AG09309 (cell line): ENCODE results near the gene GLTP.

Source experiments
- DNase-seq: peaks from one replicate; pipeline ENCODE4 v3.0.0-alpha.2; 2010; ENCODE audit warnings: low read depth
- H3K4me3 ChIP-seq: 2 replicates; pipeline ENCODE4 v1.5.1; 2011; ENCODE audit warnings: mild to moderate bottlenecking, low read depth, low read length, moderate library complexity; ENCODE audit not compliant: control insufficient read depth
- CTCF ChIP-seq: IDR thresholded peaks from 2 replicates; pipeline ENCODE4 v1.5.1; 2011; ENCODE audit warnings: mild to moderate bottlenecking, low read depth, low read length, inconsistent platforms; ENCODE audit not compliant: insufficient read depth, control insufficient read depth; ENCODE audit errors: missing control alignments

GLTP gene

GRCh38 chr12:109888179-109889020, 8.1 kb upstream of the GLTP start:
- DNase-seq: peak; percentile 90
- no peak overlapping the region for H3K4me3 ChIP-seq
- TF ChIP-seq CTCF: no peak

- no peak for DNase-seq
- H3K4me3 ChIP-seq: no peak overlapping the region
- TF ChIP-seq CTCF: no peak
These were observed 5.3 kb upstream of the GLTP start for GRCh38 chr12:109885616-109886015.

DNA sequence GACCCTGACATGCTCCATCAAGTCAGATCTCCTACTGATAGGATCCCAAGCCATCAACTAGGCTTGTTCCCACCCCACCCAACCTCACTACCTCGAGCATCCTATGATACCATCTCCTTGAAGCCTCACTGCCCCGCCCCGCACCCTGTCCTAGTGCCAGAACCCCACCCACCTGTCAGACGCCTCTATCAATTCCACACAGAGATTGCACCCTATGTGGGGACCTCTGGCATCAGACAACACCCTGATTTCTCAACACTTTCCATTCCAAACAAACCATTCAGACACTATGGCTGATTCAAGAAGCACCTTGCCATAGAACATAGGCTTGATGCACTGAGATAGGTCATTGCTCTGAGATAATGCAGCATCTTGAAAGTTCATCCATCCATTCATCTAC, 3.1 kb upstream of the GLTP start:
- no peak for TF ChIP-seq CTCF
- H3K4me3 ChIP-seq: no peak overlapping the region
- no peak for DNase-seq

DNA sequence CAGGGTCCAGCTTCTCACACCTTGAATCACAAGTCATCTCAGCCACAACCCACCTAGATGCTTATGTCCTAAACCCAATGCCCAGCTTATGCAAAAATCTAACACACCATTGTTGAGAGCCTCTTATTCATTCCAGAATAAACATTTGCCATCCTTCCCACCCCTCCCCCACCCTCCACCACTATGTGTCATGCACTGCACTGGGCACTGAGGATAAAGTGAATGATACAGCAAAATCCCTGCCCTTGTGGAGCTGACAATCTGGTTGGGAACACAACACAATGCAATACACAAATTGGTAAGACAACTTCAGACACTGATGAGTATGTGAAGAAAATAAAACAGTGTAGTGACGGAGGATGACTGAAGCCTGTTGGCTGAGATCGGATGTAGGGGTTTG, 1.4 kb upstream of the GLTP start:
- no peak overlapping the region for H3K4me3 ChIP-seq
- no peak for DNase-seq
- TF ChIP-seq CTCF: no peak

DNA sequence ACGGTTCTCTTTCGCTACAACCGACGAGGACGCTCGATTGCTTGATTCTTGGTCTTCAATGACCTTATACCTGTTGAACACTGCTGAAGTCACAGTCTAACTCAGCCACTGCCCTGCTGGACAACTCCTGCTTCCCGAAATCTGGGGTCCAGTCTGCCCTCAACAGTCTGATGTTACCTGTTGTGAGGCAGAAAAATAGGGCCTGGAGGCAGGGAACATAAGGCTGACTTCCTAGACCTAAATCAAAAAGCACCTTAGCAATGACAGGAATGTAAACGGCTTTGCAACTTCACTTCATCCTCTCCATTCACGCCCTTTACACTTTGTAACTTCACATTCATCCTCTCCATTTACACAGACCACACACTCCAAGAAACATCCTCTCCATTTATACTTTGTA, 597 bp upstream of the GLTP start:
- peak overlapping the region; percentile 69 for H3K4me3 ChIP-seq
- DNase-seq: no peak
- no peak for TF ChIP-seq CTCF

DNA sequence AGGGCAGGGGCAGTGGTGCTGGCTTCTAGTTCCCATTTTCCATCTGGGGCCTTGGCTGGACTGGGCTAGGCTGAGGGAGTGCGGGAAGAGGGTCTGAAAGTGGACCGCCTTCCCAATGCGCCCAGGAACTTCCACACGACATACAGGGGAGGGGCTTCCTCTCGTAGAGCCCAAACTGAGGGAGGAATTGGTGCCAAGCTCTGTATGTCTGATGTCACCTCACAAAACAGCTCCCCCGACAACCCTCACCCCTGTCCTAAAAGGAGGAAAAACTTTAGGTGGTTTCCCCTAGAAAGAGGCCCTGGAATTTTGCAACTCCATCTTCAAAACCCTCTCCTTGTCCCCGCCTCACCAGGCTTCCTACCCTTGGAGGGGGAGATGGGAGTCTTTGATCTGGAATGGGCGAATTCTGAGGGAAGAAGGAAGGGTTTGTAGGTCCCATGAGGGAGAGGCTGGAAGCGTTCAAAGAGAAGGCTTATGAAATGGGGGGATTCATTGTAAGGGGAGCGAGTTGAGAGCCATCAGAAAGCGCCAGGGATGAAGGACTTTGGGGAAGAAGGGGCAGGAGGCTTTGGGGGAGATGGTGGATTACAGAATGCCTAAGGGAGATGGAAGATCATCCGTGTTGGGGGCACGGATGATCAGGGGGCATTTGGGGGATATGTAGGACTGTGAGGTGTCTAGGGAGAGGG, 844 bp downstream of the GLTP start:
- TF ChIP-seq CTCF: no peak
- H3K4me3 ChIP-seq: peak overlapping the region; percentile 86
- DNase-seq: no peak
